HCT116 (cell line): Measurements from ENCODE around the gene IGSF23.

Experiments
- CTCF ChIP-seq, 3 experiments: fragments of 200-600 bp in 1 of 3; sonication (generic) in 1 of 3; IDR thresholded peaks in 2 of 3; conservative IDR thresholded peaks in 1 of 3; 2 replicates each; pipeline ENCODE4 v1.5.1; 2012 to 2017; ENCODE audit warnings: low read depth in 2 of 3, low read length in 2 of 3, antibody characterized with exemption in 1 of 3, borderline replicate concordance in 1 of 3, control low read depth in 1 of 3, mild to moderate bottlenecking in 1 of 3, mixed read lengths in 1 of 3, mixed run types in 1 of 3, moderate library complexity in 1 of 3; ENCODE audit not compliant: insufficient read depth in 1 of 3
- FOSL1 ChIP-seq: IDR thresholded peaks from 2 replicates; pipeline ENCODE4 v1.6.1; 2012; ENCODE audit warnings: low read depth
- POLR2A ChIP-seq: IDR thresholded peaks from 2 replicates; pipeline ENCODE4 v1.7.0; 2011; ENCODE audit warnings: borderline replicate concordance; ENCODE audit not compliant: insufficient read depth, insufficient read length; ENCODE audit errors: extremely low read depth
- POLR2AphosphoS5 ChIP-seq: IDR thresholded peaks from 2 replicates; pipeline ENCODE4 v1.6.1; 2011; ENCODE audit warnings: mild to moderate bottlenecking, low read depth, low read length, moderate library complexity

DNA sequence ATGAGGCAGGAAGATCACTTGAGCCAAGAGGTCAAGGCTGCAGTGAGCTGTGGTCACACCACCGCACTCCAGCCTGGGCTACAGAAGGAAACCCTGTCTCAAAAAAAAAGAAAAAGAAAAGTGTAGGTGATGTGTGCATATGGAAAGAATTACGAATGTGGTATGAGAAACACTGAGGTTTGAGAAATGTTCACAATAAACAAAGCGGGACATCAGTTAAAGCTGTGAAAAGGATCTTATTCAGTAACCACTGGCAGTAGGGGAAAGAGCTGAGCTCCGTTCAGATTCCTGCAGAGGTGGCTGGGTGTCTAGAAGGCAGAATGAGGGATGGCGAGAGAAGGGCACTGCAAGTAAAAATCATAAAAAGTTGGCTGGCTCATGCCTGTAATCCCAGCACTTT is 4.1 kb upstream of the IGSF23 start:
- TF ChIP-seq FOSL1 (no peak), POLR2A (no peak), CTCF (IDR thresholded peaks at IDR 0.05 in 2 of 3, conservative IDR thresholded peaks at IDR 0.05 in 1 of 3; ENCODE audit: borderline replicate concordance in 1 of 3, insufficient read depth in 1 of 3, low read depth in 2 of 3, low read length in 2 of 3) (no peak), POLR2AphosphoS5 (no peak)
